GM12878 (cell line): ENCODE results near the gene LRR1. TPM values are rescaled to one million over a fixed set of nuclear protein-coding genes. Genes with fewer than 3 reads are reported as not detected.

Experiments used
- CBFB ChIP-seq: IDR thresholded peaks from 2 replicates; pipeline ENCODE4 v1.6.1; 2016; ENCODE audit warnings: antibody characterized with exemption, low read depth
- CBX3 ChIP-seq: fragments of 200-600 bp; sonication (generic); IDR thresholded peaks from 2 replicates; pipeline ENCODE4 v1.6.1; 2016; ENCODE audit warnings: low read depth, borderline replicate concordance
- ETV6 ChIP-seq, 2 experiments: fragments of 450-650 bp in 1 of 2; IDR thresholded peaks in 1 of 2; conservative IDR thresholded peaks in 1 of 2; 2 replicates each; pipeline ENCODE4 v1.6.1; 2014; ENCODE audit warnings: antibody characterized with exemption in 1 of 2, borderline replicate concordance in 1 of 2, low read depth in 1 of 2, mild to moderate bottlenecking in 1 of 2, moderate library complexity in 1 of 2
- IKZF2 ChIP-seq, 2 experiments: fragments of 450-650 bp; IDR thresholded peaks; 2 replicates each; pipeline ENCODE4 v1.6.1; 2017; ENCODE audit warnings: mild to moderate bottlenecking in 2 of 2, moderate library complexity in 2 of 2
- IRF3 ChIP-seq: fragments of 450-650 bp; IDR thresholded peaks from 2 replicates; pipeline ENCODE4 v1.6.1; 2014; ENCODE audit warnings: mild to moderate bottlenecking
- KAT2A ChIP-seq: conservative IDR thresholded peaks from 2 replicates; pipeline ENCODE4 v1.6.1; 2011; ENCODE audit warnings: low read depth, low read length; ENCODE audit not compliant: control insufficient read depth
- MAX ChIP-seq: IDR thresholded peaks from 2 replicates; pipeline ENCODE4 v1.6.1; 2012; ENCODE audit warnings: low read depth, low read length, improper control_type of control experiment
- NRF1 ChIP-seq: conservative IDR thresholded peaks from 2 replicates; pipeline ENCODE4 v1.6.1; 2011; ENCODE audit warnings: mild to moderate bottlenecking, low read depth, low read length, improper control_type of control experiment
- RCOR1 ChIP-seq: conservative IDR thresholded peaks from 2 replicates; pipeline ENCODE4 v1.6.1; 2012; ENCODE audit warnings: low read depth, low read length, improper control_type of control experiment
- SRF ChIP-seq, 2 experiments: IDR thresholded peaks; 2 replicates each; pipeline ENCODE4 v1.6.1; 2011; ENCODE audit warnings: low read depth in 2 of 2, low read length in 2 of 2, mild to moderate bottlenecking in 1 of 2, moderate library complexity in 1 of 2
- STAT1 ChIP-seq: fragments of 450-650 bp; conservative IDR thresholded peaks from 2 replicates; pipeline ENCODE4 v1.6.1; 2014; ENCODE audit warnings: antibody characterized with exemption, mild to moderate bottlenecking
- STAT3 ChIP-seq: IDR thresholded peaks from 2 replicates; pipeline ENCODE4 v1.6.1; 2011; ENCODE audit warnings: low read depth, low read length, improper control_type of control experiment
- TARDBP ChIP-seq: IDR thresholded peaks from 2 replicates; pipeline ENCODE4 v1.6.1; 2016; ENCODE audit warnings: borderline replicate concordance
- TCF3 ChIP-seq: IDR thresholded peaks from 2 replicates; pipeline ENCODE4 v1.6.1; 2012; ENCODE audit warnings: low read depth, mild to moderate bottlenecking, low read length, borderline replicate concordance; ENCODE audit not compliant: insufficient read depth
- YBX1 ChIP-seq: fragments of 450-650 bp; IDR thresholded peaks from 2 replicates; pipeline ENCODE4 v1.6.1; 2016; ENCODE audit warnings: antibody characterized with exemption
- ZBTB11 ChIP-seq: fragments of 450-650 bp; formaldehyde crosslinking; IDR thresholded peaks from 2 replicates; pipeline ENCODE4 v1.5.0; 2022; ENCODE audit warnings: mild to moderate bottlenecking, missing genetic modification characterization
- ZBTB40 ChIP-seq: fragments of 450-650 bp; IDR thresholded peaks from 2 replicates; pipeline ENCODE4 v1.6.1; 2016; ENCODE audit warnings: mild to moderate bottlenecking, moderate library complexity, borderline replicate concordance
- ZNF217 ChIP-seq: fragments of 450-650 bp; IDR thresholded peaks from 2 replicates; pipeline ENCODE4 v1.6.1; 2017; ENCODE audit warnings: antibody characterized with exemption, mild to moderate bottlenecking
- polyA plus RNA-seq, 11 experiments: library from polyadenylated mRNA; depleted of rRNA in 4 of 11; unstranded in 6 of 11; stranded (reverse) in 5 of 11; fragments of >200 nt; fragmentation: Nextera tagmentation in 4 of 11; fragmentation: Illumina TruSeq in 1 of 11; extraction: Ambion mirVana in 4 of 11; extraction: Trizol in 1 of 11; gene quantifications; 1 replicate in 1 of 11; 2 replicates in 10 of 11; pipeline versions ENCODE4 v1.2.1 to v1.2.3, GENCODE V29; 2011 to 2016; ENCODE audit warnings: inconsistent platforms in 2 of 11, missing spikeins in 2 of 11, low read depth in 1 of 11
- total RNA-seq, 4 experiments: library from RNA; depleted of rRNA in 3 of 4; stranded (reverse); fragments of >200 nt in 3 of 4; fragmentation: Illumina TruSeq in 1 of 4; extraction: Trizol in 1 of 4; gene quantifications; 2 replicates each; pipeline versions ENCODE4 v1.2.1 to v1.2.3, GENCODE V29; 2013 to 2021

Gene LRR1
- total and polyA plus RNA-seq, 10 of the 15 experiments (the other 5 are each of a cell fraction or from before 2014, with no cell fraction given), result 36.9 to 110 (median 53.1) TPM

GRCh38 chr14:49620182-49621113 is 21.7 kb downstream of the LRR1 start, which contains the start of the genes MGAT2 and RPL36AL (continued):
- TF ChIP-seq IRF3 (peak; percentile 74), STAT3 (no peak), SRF (IDR thresholded peaks at IDR 0.05; ENCODE audit: low read depth in 2 of 2, low read length in 2 of 2) (0 out of 4 replicates have a peak, but pooled peaks of 1 of the 2 experiments have one; percentile 32), IKZF2 (IDR thresholded peaks at IDR 0.05) (peak; percentile 39 to 42; a peak in 2 of 4 replicates), ZBTB40 (peak; percentile 88), MAX (no peak), TARDBP (peak; percentile 68; the same call in 1 of the 2 replicates), YBX1 (no peak), ZBTB11 (CRISPR knock-in tag) (no peak), ETV6 (conservative IDR thresholded peaks at IDR 0.05 in 1 of 2, IDR thresholded peaks at IDR 0.05 in 1 of 2; ENCODE audit: borderline replicate concordance in 1 of 2, low read depth in 1 of 2) (no peak; a peak in 2 of 4 replicates), CBX3 (no peak), ZNF217 (no peak), STAT1 (no peak; the same call in 1 of the 2 replicates), KAT2A (no peak), CBFB (no peak; the same call in none of the 2 replicates), TCF3 (peak; percentile 40; the same call in 1 of the 2 replicates), NRF1 (no peak), RCOR1 (peak; percentile 17; the same call in 1 of the 2 replicates)
